GM11168 (cell line): Measurements from ENCODE around the gene SLF2.

Experiments used
- in situ Hi-C: fragments of 300-500 bp; cut with MboI; formaldehyde crosslinking; loops from one replicate; pipeline ENCODE4 v1.12.0; 2022; ENCODE audit warnings: low sequenced_read_pairs; ENCODE audit not compliant: unreplicated experiment

The SLF2 gene, protein sequence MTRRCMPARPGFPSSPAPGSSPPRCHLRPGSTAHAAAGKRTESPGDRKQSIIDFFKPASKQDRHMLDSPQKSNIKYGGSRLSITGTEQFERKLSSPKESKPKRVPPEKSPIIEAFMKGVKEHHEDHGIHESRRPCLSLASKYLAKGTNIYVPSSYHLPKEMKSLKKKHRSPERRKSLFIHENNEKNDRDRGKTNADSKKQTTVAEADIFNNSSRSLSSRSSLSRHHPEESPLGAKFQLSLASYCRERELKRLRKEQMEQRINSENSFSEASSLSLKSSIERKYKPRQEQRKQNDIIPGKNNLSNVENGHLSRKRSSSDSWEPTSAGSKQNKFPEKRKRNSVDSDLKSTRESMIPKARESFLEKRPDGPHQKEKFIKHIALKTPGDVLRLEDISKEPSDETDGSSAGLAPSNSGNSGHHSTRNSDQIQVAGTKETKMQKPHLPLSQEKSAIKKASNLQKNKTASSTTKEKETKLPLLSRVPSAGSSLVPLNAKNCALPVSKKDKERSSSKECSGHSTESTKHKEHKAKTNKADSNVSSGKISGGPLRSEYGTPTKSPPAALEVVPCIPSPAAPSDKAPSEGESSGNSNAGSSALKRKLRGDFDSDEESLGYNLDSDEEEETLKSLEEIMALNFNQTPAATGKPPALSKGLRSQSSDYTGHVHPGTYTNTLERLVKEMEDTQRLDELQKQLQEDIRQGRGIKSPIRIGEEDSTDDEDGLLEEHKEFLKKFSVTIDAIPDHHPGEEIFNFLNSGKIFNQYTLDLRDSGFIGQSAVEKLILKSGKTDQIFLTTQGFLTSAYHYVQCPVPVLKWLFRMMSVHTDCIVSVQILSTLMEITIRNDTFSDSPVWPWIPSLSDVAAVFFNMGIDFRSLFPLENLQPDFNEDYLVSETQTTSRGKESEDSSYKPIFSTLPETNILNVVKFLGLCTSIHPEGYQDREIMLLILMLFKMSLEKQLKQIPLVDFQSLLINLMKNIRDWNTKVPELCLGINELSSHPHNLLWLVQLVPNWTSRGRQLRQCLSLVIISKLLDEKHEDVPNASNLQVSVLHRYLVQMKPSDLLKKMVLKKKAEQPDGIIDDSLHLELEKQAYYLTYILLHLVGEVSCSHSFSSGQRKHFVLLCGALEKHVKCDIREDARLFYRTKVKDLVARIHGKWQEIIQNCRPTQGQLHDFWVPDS

DNA sequence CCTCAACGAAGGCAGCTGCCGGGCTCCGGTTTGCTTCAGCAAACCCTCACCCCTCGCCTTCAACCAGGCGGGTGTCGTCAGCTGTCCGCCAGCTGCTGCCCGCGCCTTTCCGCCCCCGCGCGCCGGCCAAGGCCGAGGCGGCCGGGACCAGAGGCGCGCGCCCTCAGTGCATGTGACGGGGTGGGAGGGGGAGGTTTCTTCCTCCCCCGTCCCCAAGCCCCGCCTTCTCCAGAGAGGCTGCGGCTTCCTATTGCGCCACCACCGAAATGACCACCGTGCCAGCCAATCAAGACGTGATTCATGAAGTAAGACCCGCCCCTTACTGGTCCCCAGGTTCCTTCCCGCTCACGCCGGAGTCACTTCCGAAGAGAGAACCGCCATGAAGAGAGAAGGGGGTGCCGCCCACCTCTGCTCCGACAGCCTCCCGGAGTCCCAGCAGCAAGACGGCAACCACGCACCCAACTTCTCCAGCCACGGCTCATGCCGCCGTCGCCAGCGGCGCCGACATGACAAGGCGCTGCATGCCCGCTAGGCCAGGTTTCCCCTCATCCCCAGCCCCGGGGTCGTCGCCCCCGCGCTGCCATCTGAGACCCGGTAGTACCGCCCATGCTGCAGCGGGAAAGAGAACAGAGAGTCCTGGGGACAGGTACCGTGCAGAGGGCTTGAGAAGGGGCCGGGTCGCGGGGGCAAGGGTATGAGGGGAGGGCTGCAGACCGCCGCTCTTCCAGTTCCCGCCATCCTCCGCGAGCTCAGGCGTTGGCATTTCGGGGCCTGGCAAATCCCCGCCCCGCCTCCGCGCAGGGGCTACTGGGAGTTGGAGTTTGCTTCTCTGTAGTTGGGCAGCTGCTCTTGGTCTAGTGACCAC, at the start of gene SLF2:
SLF2 (plus strand) TSS at position 359 of the 865 bp plus-strand sequence; CDS start at position 507, 148 bp downstream.
- in situ Hi-C loops, result no loop called here

DNA sequence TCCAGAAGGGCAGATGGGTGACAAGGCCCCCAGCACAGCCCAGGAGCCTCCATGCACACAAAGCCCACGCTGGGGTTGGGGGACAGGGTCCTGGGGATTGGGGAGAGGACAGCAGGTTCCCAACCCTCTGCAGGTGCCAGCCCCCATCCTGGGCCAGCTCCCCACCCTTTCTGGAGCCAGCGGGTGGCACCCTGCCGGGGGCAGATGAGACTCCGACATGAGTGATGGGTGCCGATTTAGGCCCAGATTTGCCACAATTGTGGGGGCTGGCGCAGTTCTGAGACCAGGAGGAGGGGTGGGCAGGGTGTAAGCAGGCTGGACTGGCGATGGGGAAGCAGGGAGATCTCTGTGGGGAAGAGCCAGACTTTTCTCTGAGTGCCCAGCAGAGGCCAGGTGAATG, 49.3 kb upstream of the SLF2 start:
- in situ Hi-C loops, result no loop called here

DNA sequence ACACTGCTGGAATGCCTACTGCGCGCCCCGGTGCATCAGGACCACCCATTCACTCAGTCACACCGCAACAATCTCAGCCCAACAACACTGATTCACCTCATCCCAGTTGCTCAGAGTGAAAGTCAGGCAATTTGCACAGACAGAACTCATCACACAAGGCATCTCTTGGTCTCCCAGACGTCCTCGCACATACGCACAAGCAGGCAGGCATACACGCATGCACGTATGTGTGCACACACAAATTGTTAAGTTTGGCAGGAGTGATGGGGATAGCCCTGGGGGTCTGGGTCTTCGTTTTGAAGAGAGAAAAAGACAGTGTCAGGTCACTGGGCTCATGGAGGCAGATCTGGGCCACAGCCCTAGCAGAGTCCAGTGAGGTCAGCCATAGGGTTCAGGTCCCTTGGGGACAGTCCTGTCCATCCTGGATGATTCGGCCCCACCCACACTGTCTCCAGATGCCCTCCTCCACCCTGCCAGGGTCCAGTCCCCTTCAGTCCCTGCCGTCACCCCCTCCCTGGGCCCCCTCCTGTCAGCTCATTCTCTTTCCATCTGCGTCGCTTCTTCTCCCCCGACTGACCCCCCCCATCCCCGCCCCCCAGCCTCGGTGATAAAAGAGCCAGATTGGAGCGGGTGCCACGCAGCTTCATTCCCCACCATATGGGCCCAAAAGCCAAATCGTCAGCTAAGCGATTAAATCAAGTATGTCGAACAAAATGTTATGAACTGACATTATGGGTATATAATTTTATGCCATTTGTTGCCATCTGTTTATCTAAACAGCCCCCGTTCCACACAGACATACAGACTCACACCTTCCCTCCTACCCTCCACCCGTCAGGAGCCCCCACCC, 48.5 kb upstream of the SLF2 start:
- in situ Hi-C loops, result no loop called here

DNA sequence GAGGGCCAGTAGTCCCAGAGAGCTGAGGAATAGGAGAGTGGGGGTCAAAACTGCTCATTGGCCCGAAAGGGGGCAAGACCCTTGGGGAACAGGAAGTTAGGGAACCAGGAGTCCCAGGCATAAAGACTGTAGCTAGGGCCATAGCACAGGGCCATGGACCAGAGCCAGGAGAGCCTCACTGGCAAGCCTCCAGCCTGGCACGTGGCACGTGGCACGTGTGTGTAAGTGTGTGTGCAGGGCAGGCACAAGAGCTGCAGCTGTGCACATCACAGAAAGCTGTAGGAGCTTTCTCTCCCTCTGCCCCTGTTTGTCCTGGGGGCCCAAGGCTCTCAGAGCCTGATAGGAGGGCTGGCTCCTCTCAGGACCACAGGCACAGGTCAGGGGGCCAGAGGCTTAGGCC, 47.8 kb upstream of the SLF2 start:
- in situ Hi-C loops, result no loop called here

DNA sequence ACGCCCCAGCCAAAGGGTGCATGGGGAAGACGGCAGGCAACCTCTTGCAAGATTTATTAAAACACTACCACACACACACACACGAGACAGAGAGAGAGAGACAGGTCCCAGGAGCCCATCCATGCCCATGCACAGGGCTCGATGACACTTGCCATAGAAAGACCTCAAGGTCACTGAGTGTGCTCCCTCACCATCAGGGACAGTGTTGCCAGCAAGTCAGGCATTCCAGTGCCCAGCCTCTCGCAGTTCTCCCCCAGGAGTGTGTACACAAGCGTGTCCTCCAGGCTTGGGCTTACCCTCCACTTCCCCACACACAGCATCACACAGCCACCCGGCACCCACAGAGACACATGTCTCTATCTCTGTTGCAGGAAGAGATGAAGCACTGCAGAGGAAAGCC, 46.8 kb upstream of the SLF2 start:
- in situ Hi-C loops, result no loop called here

DNA sequence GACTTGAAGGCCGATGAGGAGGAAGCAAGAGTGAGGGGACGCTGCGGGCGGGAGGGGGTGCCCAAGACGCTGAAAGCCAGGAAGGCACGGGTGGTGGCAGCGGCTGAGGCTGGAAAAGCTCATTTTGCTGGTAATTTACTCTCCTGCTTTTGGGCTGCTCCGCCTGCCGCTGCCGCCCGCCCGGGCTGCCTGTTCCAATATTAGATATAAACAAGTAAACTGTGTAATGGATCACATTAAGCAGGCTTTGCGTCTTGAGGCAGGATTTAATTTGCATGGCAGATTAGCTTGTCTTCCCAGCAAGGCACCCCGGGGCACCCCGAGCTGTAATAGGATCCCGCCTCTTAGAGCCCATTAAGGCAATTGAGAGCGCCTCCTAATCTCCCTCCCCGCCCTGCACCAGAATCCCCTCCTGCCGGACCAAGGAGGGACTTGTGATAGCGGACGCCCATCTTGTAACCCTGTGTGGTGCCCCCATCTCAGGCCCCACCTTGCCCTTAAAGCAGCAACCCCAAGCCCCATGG, 46.1 kb upstream of the SLF2 start:
- in situ Hi-C loops, result no loop called here

DNA sequence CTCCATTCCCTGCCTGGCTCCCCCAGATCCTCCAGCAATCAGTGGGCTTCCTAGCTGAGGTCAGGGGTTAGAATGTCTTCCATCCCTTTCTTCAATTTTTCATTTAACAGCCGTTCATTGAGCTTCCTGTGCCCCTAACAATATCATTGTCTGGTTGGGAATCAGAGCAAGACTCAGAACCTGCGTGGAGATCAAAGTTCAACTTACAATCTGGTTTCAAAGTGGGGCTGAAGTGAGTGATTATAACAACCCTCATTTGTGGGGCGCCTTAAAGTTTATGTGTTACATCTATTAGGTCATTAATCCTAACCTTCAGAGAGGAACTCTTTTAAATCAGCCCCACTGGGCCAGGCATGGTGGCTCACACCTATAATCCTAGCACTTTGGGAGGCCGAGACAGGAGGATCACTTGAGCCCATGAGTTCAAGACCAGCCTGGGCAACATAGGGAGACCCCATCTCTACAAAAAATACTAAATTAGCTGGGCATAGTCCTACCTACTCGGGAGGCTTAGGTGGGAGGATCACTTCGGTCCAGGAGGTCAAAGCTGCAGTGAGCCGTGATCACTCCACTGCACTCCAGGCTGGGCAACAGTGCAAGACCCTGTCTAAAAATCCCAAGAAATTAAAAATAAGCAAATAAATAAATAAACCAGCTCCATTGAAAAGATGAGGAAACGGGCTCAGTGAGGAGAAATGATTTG, 45.4 kb upstream of the SLF2 start:
- in situ Hi-C loops, result no loop called here

DNA sequence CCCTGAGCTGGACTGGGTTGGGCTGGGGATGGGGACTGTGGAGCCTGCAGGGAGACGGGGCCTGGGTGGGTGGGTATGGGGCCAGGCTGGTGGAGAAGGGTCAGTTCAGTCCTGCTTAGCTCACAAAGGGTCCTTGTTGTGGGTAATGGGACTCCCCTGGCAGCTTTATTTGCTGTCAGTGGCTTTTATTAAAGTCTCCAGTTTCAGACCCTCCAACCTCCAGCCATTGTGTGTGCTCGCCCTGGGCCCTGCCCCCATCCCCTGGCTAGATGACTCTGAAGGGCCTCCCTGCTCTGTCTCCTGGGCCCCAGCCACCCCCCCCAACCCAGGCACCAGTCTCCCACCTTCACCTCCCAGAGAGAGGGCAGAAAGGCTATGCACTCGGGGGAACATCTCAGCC, 44.4 kb upstream of the SLF2 start:
- in situ Hi-C loops, result no loop called here

DNA sequence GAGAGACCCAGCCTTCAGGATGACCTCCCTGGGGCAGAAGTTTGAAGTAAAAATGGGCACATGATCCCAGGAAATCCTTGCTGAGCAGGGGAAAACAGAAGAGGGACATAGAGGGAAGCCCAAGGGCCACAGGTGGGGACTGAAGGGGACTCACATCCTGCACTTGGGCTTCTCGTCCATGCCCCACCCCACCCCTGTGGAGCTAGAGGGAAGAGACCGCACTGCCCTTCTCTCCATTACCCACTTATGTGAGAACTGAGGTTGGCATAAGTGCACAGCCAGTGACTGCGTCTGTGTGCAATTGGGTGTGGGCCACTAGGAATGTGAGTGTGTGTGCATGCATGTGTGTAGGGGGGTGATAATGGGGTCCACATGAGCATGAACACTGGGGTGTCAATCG, 43.4 kb upstream of the SLF2 start:
- in situ Hi-C loops, result no loop called here

DNA sequence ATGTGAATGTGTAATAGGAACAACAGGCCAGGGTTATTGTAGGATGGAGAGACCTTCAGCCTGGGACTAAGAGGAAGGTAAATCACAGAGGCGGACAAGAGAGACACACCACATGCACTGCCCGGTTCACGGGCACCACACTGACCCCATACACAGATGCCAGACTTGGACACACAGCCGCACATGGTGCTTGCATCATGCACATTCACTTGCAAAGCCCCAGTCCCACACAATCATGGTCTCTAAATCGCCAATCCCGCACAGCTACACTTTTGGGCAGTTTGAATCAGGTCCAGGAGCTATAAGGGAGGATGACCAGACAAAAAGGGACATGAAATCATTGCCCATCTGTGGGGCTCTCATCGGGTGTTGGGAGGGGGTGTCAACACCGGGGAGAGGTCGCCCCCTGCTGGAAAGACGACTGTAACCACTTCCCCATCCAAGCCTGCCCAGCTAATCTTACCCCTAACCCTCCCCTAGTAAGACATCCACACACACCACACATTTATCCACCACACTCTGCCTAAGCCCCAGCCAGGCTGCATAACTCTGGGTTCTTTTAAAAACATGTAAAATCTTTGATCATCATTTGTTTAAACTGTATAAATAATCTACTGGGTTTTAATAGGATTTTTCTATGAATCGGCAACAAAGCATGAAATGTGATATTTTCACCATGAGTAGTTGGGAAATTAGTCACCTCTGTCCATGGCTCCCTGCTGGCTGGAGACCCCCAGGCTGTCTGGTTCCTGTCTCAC, 40.5 kb upstream of the SLF2 start:
- in situ Hi-C loops, result no loop called here

DNA sequence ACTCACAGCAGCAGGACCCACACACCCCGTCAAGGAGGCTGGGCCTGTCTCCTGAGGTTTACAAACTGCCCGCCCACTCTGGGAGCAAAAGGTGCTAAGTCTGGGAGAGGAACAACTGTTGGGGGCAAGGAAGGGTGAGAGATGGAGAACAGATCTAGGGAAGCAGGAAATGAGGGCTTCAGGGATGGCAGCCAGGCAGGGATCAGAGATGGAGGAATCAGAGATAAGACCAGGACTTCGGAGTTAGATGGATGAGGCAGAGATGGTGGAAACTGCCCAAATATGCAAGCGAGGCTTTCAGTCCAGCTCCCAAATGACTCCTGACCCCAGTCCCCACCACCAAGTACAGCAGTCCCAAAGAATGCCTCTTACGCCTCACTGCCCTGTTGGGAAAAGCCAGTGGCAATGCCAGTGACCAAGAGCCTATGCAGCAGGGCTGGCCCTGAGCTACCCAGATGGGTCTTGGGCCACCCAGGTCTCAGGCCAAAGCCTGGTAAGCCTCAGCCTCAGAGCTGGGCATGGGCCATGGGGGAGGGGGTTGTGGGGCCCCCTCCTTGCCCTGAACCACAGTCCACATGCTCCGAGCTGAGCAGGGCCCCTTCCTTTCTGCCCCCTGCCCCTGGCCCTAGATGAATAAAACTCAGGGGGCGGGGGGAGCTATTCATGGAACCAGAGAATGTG, 39.5 kb upstream of the SLF2 start:
- in situ Hi-C loops, result no loop called here

DNA sequence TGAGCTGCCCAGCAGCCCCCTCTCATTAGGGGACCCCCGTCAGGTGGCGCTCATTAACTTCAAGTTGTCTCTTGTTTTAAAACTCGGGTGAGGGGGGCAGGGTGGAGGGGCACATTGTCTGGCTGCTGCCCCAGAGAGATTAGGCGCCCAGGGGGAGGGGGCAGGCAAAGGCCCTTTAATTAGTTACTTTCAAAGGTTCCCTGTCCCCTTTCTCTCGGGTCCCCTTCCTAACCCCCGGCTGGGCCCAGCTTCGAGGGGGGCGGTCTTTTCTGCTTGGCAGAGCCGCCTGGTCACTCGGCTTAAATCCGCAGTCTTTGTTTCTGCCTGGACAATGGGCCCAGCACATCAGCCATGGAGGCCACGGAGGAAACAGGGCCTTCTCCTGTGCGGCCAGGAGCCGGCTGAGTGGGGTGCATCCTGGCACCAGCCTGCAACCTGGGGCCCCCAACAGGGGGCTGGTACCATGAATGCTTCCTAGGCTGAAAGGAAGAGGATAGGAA, 38.9 kb upstream of the SLF2 start:
- in situ Hi-C loops, result no loop called here

DNA sequence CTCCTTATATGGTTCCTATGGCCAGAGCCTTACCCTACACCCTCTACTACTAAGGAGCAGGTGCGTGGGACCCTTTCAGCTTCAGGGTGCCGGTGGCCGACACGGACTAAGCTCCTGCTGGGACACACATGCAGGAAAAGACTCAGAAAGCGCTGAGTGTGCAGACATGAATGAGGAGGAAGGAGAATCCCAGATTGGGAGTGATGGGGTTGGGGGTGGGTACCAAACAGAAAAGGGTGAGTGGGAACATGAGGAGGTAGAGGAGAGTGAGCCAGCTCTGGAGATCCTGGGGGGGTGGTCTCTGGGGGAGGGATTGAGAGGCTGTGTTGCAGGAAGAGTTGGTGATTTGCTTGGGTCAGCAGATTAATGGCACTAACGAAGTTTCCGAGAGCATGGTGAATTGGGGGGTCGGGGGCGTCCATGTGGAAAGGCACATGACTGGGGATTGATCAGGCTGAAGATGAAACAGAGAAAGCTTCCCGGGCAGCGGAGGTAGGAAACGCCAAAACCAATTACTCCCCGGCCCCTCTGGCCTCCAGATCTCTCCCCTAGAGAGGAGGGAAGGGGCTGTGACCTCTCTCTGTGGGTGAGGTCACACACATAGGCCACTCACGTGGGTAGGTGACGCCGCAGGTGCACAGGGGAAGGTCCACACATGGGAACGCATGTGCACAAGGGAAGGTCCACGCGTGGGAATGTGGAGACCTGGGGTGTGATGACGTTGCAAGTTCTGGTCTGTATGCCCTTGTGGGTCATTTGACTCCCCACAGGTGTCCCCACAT, 37.9 kb upstream of the SLF2 start:
- in situ Hi-C loops, result no loop called here

DNA sequence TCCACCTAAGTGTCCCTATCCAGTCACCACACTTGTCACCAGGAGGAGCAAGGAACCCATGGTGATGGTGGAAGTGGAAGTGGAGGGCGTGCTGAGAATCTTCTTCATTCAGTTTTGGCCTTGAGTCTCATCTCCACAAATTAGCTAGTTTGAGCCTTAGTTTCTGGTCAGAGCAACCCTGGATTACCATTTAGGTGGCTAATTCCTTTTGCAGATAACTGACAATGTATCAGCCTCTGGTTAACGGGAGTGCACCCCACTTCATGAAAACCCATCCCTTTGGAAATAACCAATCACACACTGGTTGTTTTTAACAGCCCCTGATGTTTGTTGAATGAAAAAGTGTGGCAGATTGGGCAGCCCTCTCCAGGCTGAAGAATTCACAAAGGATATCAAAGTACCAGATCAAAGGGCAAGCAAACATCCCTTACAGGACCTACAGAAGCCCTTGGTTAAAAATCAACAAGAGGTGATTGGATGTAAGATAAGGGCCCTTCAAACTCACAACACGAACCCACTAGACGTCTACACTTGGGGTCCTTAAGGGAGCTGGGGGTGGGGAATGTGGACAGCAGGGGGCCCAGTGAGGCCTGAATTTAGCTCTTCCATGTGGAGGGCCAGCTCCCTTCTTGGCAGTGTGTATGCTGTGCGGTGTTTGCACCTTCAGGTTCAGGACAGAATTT, 37.1 kb upstream of the SLF2 start:
- in situ Hi-C loops, result no loop called here
